Ascending aorta (tissue), 2 donors: ENCODE measurements around the gene KCNH8. TPM values are rescaled to one million over a fixed set of nuclear protein-coding genes. Genes with fewer than 3 reads are reported as not detected.
A peak's percentile ranks its signal among the peaks of the same experiment; 100 is the strongest.

Source experiments
- DNase-seq, 2 donors: peaks; one replicate each; pipeline ENCODE4 v3.0.0-alpha.2; 2019; ENCODE audit warnings: low spot score in 2 of 2
- H3K27ac ChIP-seq, 2 donors: fragments of 200-600 bp; sonication (generic); one replicate each; pipeline ENCODE4 v1.5.1; 2016 to 2017; ENCODE audit warnings: mild to moderate bottlenecking in 1 of 2
- H3K27me3 ChIP-seq: fragments of 200-600 bp; sonication (generic); one replicate; pipeline ENCODE4 v1.5.1; 2017
- H3K36me3 ChIP-seq, 2 donors: fragments of 200-600 bp; sonication (generic); one replicate each; pipeline ENCODE4 v1.5.1; 2016
- H3K4me1 ChIP-seq, 2 donors: fragments of 200-600 bp; sonication (generic); one replicate each; pipeline ENCODE4 v1.5.1; 2016 to 2017; ENCODE audit warnings: mild to moderate bottlenecking in 1 of 2
- H3K4me3 ChIP-seq, 2 donors: fragments of 200-600 bp; sonication (generic); one replicate each; pipeline ENCODE4 v1.5.1; 2016 to 2017; ENCODE audit warnings: mild to moderate bottlenecking in 1 of 2
- H3K9me3 ChIP-seq, 2 donors: fragments of 200-600 bp; sonication (generic); one replicate each; pipeline ENCODE4 v1.5.1; 2016
- intact Hi-C: fragments of 100-400 bp; cut with DNase I; formaldehyde crosslinking; loops from one replicate; pipeline ENCODE4 v1.15.1; 2023
- total RNA-seq: library from RNA; depleted of rRNA; stranded (reverse); fragments of >200 nt; gene quantifications from one replicate; pipeline ENCODE4 v1.1.0, GENCODE V29; 2016
- TF ChIP-seq, protein P1 (sequence below), 3 experiments: fragments of 200-600 bp in 2 of 3; fragments of 450-650 bp in 1 of 3; sonication (generic) in 2 of 3; IDR thresholded peaks; one replicate each; pipeline ENCODE4 v1.5.1; 2016 to 2019; ENCODE audit warnings: antibody characterized with exemption in 3 of 3, mild to moderate bottlenecking in 1 of 3, moderate library complexity in 1 of 3

The KCNH8 gene
- total RNA-seq, 1 donor from 2014 or later: not detected

DNA sequence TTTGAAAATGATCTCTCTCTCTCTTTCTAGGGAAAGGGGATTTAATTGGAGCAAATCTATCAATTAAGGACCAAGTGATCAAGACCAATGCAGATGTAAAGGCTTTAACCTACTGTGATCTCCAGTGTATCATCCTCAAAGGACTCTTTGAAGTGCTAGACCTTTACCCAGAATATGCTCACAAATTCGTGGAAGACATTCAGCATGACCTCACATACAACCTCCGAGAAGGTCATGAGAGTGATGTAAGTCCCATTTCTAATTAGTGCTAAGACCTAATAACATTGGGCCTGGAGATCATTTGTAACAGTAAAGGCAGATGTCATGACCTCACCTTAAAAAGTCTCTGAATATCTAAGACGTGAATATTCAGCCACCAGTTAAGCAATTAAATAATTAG, 308.4 kb downstream of the KCNH8 start:
- H3K36me3 ChIP-seq: no peaks in the 10 kb centered on the region
- H3K4me1 ChIP-seq: peaks cover 0 to 15% of the 10 kb centered on the region in 2 donors
- H3K27me3 ChIP-seq: no peaks in the 10 kb centered on the region
- H3K9me3 ChIP-seq: no peaks in the 10 kb centered on the region
- no peak for DNase-seq
- H3K27ac ChIP-seq: peak overlapping the region; percentile 73
- TF ChIP-seq, protein P1, sequence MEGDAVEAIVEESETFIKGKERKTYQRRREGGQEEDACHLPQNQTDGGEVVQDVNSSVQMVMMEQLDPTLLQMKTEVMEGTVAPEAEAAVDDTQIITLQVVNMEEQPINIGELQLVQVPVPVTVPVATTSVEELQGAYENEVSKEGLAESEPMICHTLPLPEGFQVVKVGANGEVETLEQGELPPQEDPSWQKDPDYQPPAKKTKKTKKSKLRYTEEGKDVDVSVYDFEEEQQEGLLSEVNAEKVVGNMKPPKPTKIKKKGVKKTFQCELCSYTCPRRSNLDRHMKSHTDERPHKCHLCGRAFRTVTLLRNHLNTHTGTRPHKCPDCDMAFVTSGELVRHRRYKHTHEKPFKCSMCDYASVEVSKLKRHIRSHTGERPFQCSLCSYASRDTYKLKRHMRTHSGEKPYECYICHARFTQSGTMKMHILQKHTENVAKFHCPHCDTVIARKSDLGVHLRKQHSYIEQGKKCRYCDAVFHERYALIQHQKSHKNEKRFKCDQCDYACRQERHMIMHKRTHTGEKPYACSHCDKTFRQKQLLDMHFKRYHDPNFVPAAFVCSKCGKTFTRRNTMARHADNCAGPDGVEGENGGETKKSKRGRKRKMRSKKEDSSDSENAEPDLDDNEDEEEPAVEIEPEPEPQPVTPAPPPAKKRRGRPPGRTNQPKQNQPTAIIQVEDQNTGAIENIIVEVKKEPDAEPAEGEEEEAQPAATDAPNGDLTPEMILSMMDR (IDR thresholded peaks at IDR 0.05): no peak
- H3K4me3 ChIP-seq: no peak overlapping the region
- intact Hi-C loops: loop anchor here (5.0 kb wide), 1 partner anchor 34 kb away; no protein-coding TSS in a partner anchor

DNA sequence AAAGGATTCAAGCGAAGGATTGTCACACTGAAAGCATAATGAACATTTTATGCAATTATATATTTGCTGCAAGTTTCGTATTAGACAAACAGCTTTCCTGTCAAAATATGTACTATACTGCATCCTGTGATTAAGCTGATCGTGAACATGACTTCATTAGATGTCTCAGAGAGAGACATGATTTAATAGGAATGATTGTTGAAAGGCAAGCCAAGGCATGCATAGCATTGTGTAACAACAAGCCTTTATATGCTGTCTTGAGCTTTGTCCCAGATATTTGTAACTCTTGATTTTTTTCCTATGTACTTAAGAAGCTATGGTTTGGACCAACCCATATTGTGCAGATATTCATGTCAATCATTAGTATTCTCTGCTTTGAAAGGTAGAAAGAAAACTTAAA, 309.1 kb downstream of the KCNH8 start:
- H3K27ac ChIP-seq: peak overlapping the region; percentile 31 to 73
- intact Hi-C loops: loop anchor here (5.0 kb wide), 1 partner anchor 35 kb away; no protein-coding TSS in a partner anchor
- TF ChIP-seq, protein P1 (IDR thresholded peaks at IDR 0.05): no peak

DNA sequence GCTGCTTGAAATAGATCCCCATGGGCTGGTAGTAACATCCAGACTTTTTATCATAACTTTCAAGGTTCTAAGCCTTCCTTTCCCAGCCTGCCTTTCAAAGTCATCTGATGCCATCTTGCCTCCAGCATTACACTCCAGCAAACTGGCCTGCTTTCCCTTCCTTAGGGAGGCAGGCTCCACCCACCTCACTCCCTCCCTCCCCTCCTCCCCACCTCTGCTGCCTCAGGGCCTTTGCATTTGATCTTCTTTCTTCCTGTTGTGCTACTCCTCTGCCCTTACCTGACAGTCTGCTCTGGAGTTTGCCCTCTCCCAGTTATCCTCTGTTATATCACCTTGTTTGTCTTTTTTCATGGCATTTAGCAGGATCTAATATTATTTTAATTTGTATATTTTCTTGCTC, 319.5 kb downstream of the KCNH8 start:
- H3K9me3 ChIP-seq: no peaks in the 10 kb centered on the region
- H3K4me3 ChIP-seq: no peak overlapping the region
- TF ChIP-seq, protein P1 (IDR thresholded peaks at IDR 0.05): no peak
- H3K4me1 ChIP-seq: no peaks in the 10 kb centered on the region
- no peaks in the 10 kb centered on the region for H3K36me3 ChIP-seq
- no peaks in the 10 kb centered on the region for H3K27me3 ChIP-seq
- no peak overlapping the region for H3K27ac ChIP-seq
- DNase-seq: no peak
- intact Hi-C loops: loop anchor here (2.0 kb wide), 1 partner anchor 37 kb away; no protein-coding TSS in a partner anchor

More for the DNA sequence above, 309.1 kb downstream of the KCNH8 start:
- Histone ChIP-seq H3K4me1 (peaks cover 0 to 15% of the 10 kb centered on the region in 2 donors), H3K36me3 (no peaks in the 10 kb centered on the region), H3K27me3 (no peaks in the 10 kb centered on the region), H3K4me3 (no peak overlapping the region), H3K9me3 (no peaks in the 10 kb centered on the region)
- no peak for DNase-seq

DNA sequence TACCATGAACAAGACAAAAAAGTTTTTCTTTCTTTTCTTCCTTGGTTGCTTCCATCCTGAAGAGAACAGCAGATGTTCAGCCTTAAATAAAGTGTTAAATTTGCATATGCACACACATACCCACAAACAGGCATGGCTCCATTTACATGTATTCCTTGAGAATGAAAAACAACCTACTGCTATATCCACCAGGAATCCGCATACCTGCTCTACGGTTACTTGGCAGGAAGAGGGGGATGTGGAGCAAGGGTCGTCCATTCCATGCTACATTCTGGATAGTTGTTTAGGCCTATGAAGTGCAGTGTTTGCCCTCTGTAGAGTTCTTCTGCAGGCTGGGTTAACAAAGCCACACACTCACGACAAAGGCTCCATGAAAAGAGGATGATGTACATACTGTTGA, 322.8 kb downstream of the KCNH8 start:
- no peak overlapping the region for H3K27ac ChIP-seq
- no peaks in the 10 kb centered on the region for H3K9me3 ChIP-seq
- H3K4me1 ChIP-seq: no peaks in the 10 kb centered on the region
- no peaks in the 10 kb centered on the region for H3K27me3 ChIP-seq
- no peaks in the 10 kb centered on the region for H3K36me3 ChIP-seq
- TF ChIP-seq, protein P1 (IDR thresholded peaks at IDR 0.05): no peak
- no peak overlapping the region for H3K4me3 ChIP-seq
- intact Hi-C loops: no loop called here
- no peak for DNase-seq

DNA sequence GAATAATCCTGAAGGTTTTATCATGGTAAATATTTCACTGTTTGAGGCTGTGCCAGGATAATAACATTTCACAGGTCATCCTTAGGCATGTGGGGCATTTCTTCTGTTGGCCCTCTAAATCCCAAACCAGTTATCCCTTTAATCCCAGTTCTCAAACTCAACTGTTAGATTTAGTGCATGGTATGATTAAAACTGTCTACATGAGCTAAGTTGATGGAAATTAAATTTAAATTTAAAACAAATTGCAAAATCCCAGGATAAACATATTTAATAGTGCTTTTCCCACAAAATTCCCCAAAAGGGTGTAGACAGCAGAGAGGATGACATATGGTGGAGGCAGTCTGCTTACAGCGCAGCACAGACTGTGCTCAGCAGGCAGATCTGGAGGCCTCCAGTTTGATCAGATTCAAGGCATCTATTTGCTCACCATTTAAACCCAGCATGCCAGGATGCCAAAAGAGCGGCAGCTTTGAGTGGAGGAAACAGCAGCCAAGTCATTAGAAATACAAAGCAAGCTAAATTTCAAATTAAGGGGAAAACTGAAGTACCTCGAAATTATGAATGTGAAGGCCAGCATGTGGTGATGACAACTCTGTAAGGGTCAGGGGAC, 325.8 kb downstream of the KCNH8 start:
- intact Hi-C loops: no loop called here
- Histone ChIP-seq H3K9me3 (no peaks in the 10 kb centered on the region), H3K36me3 (no peaks in the 10 kb centered on the region), H3K4me1 (no peaks in the 10 kb centered on the region), H3K27ac (no peak overlapping the region), H3K4me3 (no peak overlapping the region), H3K27me3 (no peaks in the 10 kb centered on the region)
- TF ChIP-seq, protein P1 (IDR thresholded peaks at IDR 0.05): no peak
- DNase-seq: no peak
